Chondrocyte (in vitro differentiated cells): ENCODE measurements around the gene PHLPP1. TPM values are rescaled to one million over a fixed set of nuclear protein-coding genes. Genes with fewer than 3 reads are reported as not detected.

Experiments
- DNase-seq: peaks from one replicate; pipeline ENCODE4 v3.0.0; 2021; ENCODE audit warnings: mixed read lengths, low spot score
- H3K27ac Mint-ChIP-seq: one replicate; pipeline ENCODE4 v1.8.0; 2021; ENCODE audit warnings: mild to moderate bottlenecking, moderate library complexity, mixed read lengths; ENCODE audit not compliant: unreplicated experiment
- H3K27me3 Mint-ChIP-seq: 2 replicates; pipeline ENCODE4 v1.8.0; 2021; ENCODE audit warnings: low read depth, mixed read lengths
- H3K36me3 Mint-ChIP-seq: 2 replicates; pipeline ENCODE4 v1.8.0; 2021; ENCODE audit warnings: low read depth, mixed read lengths
- H3K4me1 Mint-ChIP-seq: 2 replicates; pipeline ENCODE4 v1.8.0; 2021; ENCODE audit warnings: low read depth, mild to moderate bottlenecking, mixed read lengths
- H3K4me3 Mint-ChIP-seq: one replicate; pipeline ENCODE4 v1.8.0; 2021; ENCODE audit warnings: mild to moderate bottlenecking, moderate library complexity, mixed read lengths; ENCODE audit not compliant: unreplicated experiment
- H3K9me3 Mint-ChIP-seq: 2 replicates; pipeline ENCODE4 v1.8.0; 2021; ENCODE audit warnings: low read depth, mixed read lengths
- total RNA-seq: library from RNA; stranded (reverse); gene quantifications from 3 replicates; pipeline ENCODE4 v1.2.1, GENCODE V29; 2021
- TF ChIP-seq, protein P1 (sequence below): fragments of 200-600 bp; sonication (generic); IDR thresholded peaks from 2 replicates; pipeline ENCODE4 v1.5.0; 2021; ENCODE audit warnings: antibody characterized with exemption, mild to moderate bottlenecking, moderate library complexity

The PHLPP1 gene
- total RNA-seq, 1 donor from 2014 or later: 10.4 TPM

DNA sequence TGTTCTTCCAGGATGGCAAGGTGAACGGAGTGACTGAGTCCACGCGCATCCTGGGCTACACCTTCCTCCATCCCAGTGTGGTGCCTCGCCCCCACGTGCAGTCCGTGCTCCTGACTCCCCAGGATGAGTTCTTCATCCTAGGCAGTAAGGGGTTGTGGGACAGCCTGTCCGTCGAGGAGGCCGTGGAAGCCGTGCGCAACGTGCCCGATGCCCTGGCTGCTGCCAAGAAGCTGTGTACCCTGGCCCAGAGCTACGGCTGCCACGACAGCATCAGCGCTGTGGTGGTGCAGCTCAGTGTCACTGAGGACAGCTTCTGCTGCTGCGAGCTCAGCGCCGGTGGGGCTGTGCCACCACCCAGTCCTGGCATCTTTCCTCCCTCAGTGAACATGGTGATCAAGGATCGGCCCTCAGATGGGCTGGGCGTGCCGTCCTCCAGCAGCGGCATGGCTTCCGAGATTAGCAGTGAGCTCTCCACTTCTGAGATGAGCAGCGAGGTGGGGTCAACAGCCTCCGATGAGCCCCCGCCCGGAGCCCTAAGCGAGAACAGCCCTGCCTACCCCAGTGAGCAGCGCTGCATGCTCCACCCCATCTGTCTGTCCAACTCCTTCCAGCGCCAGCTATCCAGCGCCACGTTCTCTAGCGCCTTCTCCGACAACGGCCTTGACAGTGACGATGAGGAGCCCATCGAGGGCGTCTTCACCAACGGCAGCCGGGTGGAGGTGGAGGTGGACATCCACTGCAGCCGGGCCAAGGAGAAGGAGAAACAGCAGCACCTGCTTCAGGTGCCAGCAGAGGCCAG is 263.1 kb downstream of the PHLPP1 start:
- TF ChIP-seq, protein P1, sequence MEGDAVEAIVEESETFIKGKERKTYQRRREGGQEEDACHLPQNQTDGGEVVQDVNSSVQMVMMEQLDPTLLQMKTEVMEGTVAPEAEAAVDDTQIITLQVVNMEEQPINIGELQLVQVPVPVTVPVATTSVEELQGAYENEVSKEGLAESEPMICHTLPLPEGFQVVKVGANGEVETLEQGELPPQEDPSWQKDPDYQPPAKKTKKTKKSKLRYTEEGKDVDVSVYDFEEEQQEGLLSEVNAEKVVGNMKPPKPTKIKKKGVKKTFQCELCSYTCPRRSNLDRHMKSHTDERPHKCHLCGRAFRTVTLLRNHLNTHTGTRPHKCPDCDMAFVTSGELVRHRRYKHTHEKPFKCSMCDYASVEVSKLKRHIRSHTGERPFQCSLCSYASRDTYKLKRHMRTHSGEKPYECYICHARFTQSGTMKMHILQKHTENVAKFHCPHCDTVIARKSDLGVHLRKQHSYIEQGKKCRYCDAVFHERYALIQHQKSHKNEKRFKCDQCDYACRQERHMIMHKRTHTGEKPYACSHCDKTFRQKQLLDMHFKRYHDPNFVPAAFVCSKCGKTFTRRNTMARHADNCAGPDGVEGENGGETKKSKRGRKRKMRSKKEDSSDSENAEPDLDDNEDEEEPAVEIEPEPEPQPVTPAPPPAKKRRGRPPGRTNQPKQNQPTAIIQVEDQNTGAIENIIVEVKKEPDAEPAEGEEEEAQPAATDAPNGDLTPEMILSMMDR: no peak
- Mint-ChIP-seq H3K9me3 (no peaks in the 10 kb centered on the region), H3K36me3 (peaks cover 10% of the 10 kb centered on the region), H3K27ac (no peak overlapping the region), H3K27me3 (no peaks in the 10 kb centered on the region), H3K4me3 (no peak overlapping the region), H3K4me1 (peaks cover 5% of the 10 kb centered on the region)
- DNase-seq: no peak

DNA sequence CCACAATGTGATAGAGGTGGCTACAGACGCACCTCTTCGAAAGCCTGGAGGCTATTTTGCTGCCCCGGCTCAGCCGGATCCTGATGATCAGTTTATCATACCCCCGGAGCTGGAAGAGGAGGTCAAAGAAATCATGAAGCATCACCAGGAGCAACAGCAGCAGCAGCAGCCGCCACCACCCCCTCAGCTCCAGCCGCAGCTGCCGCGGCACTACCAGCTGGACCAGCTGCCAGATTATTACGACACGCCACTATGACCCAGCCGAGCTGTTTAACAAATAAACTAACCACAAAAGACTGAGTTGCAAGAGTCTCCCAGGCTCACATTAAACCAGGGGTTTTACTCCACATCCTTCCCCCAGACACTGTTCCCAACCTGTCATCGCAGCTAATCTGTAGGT is 263.8 kb downstream of the PHLPP1 start:
- H3K27me3 Mint-ChIP-seq: no peaks in the 10 kb centered on the region
- no peak for DNase-seq
- TF ChIP-seq, protein P1: no peak
- no peak overlapping the region for H3K27ac Mint-ChIP-seq
- H3K36me3 Mint-ChIP-seq: peaks cover 10% of the 10 kb centered on the region
- no peaks in the 10 kb centered on the region for H3K9me3 Mint-ChIP-seq
- peaks cover 5% of the 10 kb centered on the region for H3K4me1 Mint-ChIP-seq
- H3K4me3 Mint-ChIP-seq: no peak overlapping the region

DNA sequence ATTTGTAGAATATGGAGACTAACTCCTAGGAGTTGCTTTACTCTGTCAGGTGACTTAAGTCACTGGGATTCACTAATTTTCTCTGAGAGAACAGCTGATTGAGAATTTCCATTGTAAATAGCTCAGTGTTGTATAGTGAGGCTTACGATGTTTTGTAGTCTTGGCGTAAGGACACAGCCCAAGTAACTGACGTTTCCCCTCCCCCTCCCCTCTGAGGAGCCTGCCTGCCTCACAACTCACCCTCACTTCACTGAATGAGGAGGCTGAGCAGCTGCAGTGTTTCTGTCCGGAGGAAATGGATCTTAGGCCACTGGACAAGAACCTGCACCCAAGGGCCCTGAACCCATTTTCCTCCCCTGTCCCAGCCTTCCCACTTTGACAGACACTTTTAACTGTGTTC is 264.6 kb downstream of the PHLPP1 start:
- Mint-ChIP-seq H3K4me3 (no peak overlapping the region), H3K27ac (no peak overlapping the region), H3K36me3 (peaks cover 9% of the 10 kb centered on the region), H3K4me1 (peaks cover 5% of the 10 kb centered on the region), H3K9me3 (no peaks in the 10 kb centered on the region), H3K27me3 (no peaks in the 10 kb centered on the region)
- no peak for DNase-seq
- TF ChIP-seq, protein P1: no peak

DNA sequence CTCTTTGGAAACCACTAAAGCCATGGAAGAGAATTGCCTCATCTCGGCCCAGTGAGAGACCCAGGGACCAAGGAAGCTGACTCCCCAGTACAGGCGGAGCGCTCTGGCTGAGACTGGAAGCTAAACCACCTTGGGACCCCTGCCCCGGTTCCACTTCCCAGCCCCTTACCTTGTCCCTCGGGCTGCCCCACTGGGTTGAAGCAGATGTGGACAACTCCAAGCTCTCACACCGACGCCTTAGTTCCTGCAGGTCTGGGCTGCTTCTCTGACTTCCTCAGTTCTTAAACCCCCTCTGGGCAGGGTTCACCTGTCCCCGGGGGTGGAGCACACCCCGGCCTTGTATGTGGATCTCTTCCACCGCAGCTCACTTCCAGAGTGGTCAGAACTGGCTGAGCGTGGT is 266.2 kb downstream of the PHLPP1 start:
- no peaks in the 10 kb centered on the region for H3K27me3 Mint-ChIP-seq
- peaks cover 5% of the 10 kb centered on the region for H3K4me1 Mint-ChIP-seq
- TF ChIP-seq, protein P1: no peak
- H3K4me3 Mint-ChIP-seq: no peak overlapping the region
- peaks cover 4% of the 10 kb centered on the region for H3K36me3 Mint-ChIP-seq
- no peak overlapping the region for H3K27ac Mint-ChIP-seq
- no peaks in the 10 kb centered on the region for H3K9me3 Mint-ChIP-seq
- no peak for DNase-seq

DNA sequence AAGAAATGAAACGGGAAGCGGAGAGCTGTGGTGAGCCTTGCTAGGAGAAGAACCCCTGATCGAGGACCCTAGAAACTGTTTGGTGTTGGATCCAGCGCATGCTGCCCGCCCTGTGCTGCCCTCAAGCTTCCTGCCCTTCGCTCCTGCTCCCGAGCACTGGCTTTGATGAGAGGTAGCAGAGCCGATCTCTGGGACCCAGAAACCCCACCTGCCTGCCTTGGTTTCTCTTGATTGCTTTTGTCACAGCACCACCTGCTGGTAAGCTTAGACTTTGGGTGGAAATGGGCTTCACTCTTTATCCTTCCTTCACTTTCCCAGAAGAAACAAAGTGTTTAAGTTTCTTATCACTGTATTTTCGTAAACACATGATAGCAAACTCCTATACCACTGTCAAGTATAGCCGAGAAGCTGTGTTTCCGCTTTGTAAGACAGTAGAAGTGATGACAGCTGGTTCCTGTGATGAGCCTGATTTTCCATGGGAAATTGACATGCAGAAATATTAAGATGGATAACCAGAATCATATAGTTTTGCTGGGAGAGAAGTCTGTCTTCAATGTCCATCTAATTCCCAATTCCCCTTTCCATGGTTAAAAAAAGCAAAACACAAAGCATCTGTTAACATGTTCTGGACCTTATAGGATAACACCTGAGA is 267.4 kb downstream of the PHLPP1 start:
- no peaks in the 10 kb centered on the region for H3K27me3 Mint-ChIP-seq
- H3K9me3 Mint-ChIP-seq: no peaks in the 10 kb centered on the region
- peaks cover 2% of the 10 kb centered on the region for H3K36me3 Mint-ChIP-seq
- H3K27ac Mint-ChIP-seq: no peak overlapping the region
- DNase-seq: no peak
- H3K4me3 Mint-ChIP-seq: peak overlapping the region; percentile 49
- H3K4me1 Mint-ChIP-seq: peaks cover 5% of the 10 kb centered on the region
- TF ChIP-seq, protein P1: peak; percentile 98
